Renal cortex interstitium (tissue), 11 donors: ENCODE measurements around the gene CLCF1. TPM values are rescaled to one million over a fixed set of nuclear protein-coding genes. Genes with fewer than 3 reads are reported as not detected.

ENCODE experiments used
- DNase-seq, 11 donors: peaks; one replicate each; pipeline ENCODE4 v3.0.0-alpha.2; 2013; ENCODE audit warnings: low read depth in 9 of 11, low spot score in 4 of 11; ENCODE audit errors: extremely low read depth in 1 of 11
- polyA plus RNA-seq, 3 donors: library from polyadenylated mRNA; unstranded; fragments of 120-200 nt; gene quantifications; one replicate each; pipeline ENCODE4 v1.2.1, GENCODE V29; 2013; ENCODE audit not compliant: insufficient read length in 3 of 3

Gene CLCF1
- polyA plus RNA-seq, 3 donors = 4.3 to 8.0 (median 5.9) TPM

DNA sequence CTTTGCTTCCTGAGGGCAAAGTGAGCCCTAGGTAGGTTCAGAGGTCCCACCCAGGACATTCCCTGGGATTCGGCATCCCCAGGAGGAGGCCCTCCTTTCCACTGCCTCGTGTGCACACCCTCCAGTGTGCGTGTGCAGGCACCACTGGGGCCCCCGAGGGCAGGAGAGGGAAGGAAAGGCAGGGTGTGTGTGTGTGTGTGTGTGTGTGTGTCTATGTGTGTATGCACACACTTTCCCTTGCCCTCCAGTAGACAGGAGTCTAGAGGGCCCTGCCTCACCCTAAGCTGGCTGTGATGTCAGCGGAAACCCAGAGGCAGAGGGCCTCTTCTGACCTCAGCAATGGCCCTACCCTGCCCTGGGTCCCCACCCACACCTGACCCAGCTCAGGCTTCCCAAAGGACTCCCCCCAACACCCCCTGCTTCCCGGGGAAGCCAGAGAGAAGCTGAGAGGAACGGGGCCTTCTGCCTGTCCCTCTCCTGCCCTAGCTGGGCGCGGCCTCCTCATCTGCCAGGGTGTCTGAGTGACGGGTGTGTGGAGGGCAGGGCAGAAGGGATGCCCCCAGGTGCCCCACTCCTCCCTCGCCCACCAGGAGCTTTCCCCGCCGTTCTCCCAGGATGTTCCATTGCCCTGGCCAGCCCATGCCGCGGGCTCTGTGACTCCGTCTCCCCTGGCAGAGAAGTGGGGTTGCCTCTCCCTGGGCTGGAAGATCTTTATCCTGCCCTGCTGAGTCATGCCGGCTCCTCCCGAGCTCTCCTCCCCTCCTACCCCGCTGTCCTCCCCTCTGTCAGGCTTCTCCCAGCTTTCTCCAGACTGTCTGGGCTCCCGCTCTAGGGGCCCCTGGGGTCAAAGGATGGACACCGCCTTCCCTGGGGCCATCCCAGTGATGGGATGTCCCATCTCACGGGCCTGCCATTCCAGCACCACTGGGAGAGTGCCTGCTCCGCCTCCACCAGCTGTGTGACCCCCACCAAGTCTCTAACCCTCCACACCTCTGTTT is 6.0 kb upstream of the CLCF1 start:
- no peak for DNase-seq

DNA sequence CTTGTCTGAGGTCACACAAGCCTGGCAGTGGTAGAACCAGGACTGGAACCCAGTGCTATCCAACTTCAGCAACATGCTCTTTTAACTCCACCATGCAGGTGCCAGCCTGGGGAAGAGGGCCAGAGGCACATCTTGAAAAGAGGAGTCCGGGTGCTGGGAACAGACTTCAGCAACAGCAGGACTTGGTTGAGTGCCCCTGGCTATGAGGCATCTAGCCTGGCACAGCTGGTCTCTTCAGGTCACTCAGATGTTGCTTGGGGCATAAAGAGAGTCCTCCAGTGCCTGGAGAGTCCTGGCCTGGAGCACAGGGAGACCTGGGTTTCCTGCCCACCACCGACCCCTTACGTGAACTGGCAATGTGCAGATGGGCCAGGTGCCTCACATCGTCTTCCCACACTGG is 5.1 kb upstream of the CLCF1 start:
- no peak for DNase-seq

DNA sequence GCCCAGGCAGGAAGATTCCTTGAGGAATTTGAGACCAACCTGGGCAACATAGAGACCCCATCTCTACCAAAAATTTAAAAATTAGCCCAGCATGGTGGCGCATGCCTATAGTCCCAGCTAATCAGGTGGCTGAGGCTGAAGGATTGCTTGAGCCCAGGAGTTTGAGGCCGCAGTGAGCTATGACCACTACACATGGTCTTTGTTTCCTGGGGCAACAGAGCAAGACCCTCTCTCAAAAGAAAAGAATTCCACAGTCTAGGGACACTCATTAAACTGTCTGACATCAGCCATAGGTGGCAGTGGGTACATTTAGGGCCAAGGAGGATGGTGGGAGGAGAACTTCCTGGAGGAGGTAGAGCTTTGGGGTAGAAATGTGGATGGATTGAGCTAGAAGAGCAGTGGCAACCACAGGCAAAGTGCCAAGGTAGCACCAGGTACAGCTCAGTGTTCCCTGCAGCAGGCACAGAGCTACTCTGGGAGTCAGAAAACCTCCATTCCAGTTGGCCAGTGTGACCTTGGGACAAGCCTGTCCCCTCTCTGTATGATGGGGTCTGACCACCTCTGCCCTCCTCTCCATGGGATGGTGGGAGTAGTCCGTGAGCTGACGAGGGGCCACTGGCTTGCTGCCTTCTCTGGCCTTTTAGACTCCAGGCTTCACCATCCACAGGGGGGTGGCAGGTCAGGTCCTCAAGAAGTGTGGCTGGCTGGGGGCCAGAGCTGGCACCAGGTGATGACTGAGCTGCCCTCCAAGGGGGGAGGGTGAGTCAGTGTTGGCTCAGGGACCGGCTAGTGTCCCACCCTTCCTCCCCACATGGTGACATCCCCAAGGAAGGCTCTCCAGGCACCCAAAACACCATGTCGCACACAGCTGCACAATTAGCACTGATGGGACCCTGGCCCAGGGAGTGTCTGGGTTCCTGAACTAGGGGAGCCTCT is 3.7 kb upstream of the CLCF1 start:
- DNase-seq = no peak

DNA sequence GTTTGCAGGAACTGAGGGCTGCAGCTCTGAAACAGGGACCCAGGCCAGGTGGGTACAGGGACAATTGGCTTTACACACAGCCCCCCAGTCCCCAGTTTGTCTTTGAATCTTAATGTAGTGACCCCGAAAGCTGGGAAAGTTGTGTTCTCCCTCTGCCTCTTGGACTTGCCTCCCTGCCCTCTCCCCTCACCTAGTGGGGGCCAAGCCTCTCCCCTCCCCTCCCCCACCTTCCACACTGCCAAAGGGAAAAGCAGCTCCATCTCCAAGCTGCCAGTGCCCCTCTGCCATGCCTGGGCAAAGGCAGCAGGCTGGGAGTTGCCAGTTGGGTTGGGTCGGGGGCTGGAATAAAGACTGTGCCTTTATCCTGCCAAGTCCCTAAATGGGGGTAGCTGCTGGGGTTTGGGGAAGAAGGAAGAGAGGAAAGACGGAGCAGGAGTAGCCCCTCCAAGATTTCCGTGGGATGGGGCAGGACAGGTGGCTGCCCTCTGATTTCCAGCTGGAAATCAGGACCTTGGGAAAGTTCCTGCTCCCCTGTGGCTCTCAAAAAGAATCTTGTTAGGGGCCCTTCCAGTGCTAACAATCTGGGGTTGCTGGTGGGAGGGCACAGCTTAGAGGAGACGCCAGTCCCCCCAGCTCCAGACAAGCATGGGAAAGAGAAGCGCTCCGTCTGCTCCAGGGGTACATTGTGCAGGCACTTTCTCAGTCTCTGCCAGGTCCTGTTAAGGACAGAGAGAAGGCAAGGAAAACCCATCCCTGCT is 2.8 kb upstream of the CLCF1 start:
- no peak for DNase-seq

DNA sequence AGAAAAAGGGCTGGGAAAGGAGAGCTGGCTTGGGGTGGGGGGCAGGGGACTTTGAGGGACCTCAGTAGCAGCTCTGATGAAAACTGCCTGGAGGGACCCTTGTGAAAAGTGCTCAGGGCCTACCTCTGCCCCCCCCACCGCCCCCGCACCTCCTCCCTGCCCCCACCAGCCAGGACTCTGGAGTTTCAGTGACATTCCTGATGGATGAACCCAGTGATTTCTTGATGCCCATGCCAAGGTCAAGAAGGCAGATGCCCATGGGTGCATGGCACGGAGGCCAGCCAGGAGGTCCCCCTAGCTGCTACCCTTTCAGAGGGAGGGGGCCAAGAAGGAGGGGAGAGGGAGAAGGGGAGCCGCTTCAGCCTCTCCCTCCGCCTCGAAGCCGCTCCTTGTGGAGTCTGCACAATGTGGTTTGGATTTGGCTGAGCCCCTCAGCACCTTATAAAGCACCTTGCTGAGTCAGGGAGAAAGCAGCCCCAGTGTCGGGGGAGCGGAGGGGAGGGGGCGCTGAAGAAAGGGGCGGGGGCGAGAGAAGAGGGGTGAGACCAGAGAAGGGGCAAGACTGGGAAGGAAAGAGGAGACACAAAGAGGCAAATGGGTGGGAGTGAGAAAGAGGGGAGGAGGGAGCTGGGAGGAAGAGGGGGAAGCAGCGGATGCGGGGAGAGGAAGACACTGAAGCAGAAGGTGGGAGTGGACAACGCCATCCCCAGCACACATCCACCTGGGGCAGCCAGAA is 2.1 kb upstream of the CLCF1 start:
- DNase-seq = no peak

DNA sequence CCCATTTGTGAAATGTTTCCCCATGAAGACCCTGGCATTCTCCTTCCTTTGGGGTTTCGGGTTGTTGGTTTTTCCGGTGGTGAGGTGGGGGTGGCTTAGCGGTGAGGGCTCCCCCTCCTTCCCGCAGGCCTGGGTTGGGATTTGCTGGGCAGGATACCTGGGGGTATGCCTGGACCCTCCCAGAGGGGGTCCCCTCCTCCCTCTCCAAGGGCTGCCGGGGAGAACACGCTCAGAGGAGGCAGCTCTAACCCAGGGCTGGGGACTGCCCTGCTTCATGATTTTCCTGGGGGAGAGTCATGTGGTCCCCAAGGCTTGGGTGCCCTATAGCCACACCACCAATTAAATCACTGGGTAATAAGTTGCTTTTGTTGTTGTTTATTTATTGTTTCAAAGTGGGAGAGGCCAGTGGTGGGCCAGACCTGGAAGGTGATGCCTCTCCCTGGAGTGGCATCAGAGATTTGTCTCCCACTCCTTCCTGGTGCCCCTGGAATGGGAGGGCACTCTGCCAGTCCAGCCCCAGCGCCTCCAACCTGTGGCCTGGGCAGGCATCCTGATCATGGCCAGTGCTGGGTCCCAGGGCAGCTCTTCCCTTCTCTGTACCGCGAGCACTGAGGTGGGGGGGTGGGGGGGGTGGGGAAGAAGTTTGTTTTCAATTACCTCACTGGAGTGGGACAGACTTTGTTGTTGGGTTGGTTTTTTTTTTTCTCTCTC is 1.3 kb upstream of the CLCF1 start:
- DNase-seq = no peak

DNA sequence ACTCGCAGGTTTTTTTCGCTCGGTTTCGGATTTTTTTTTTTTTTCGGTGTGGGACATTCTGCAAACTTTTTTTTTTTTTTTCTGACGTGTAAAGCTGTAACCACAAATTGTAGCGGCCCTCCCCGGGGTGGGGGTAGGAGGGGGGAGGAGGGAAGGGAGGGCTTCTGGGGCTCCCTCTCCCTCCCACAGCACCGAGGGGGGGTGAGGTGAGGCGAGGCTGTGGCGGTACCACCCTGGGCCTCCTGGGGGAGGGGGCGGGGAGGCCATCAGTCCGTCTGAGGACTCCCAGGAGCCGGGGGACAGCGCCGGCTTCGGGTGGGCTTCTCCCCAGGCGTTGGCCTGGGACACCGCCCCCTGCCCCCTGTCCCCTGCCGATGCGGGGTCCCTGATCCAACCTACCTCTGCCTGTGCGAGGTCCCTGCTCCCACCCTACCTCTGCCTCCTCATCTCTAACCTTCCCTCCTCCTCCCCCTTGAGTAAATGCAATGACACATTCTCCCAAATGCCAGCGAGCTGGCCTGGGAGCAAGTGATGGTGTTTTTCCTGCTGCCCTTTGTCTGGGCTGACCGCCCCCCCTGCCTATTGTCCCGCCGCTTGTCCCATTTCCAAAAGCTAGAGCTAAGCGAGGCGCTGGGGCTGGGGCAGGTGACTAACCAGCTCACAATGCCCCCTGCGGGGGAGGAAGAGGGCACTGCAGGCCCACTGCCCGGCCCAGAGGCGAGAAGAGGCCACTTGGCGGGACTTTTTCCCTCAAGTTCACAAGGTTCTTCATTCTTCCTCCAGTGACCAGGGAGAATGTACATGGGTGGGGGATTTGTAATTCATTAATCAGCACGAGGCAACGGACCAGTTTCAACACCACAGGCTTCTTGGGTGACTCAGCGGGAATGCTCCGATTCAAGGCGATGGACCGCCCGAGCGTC is 511 bp upstream of the CLCF1 start:
- DNase-seq = peak in 3 of 11 donors; percentile 60 to 80 (median 73)

DNA sequence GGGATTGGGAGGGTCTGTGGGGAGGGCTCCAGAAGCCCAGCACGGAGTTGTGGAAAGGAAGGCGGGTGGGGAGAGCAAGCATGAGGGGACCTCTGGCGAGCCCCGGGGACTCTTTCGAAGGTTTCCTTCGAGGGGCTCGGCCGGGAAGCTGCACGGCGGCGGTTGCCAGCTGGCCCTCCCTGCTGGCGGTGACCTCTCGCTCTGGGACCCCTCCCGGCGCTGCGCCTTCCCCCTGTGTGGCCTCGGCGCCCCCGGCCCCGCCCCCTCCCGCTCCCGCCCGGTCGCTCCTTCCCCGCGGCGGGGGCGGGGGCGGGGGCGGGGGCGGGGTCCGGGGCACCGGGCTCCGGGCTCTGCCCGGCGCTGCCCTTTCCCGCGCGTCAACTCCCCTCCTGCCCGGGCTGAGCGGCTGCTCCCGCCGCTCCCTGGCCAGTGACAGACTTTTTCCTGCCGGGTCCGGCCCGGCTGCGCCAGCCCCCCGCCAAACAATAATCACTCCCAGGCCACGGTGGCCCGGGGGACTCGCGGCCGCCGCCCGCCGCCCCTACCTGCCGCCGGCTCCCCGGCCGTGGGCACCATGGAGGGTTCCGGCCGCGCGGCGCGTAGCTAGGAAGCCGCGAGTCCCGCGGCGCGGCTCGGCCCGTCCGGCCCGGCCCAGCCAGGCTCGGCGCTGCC is 941 bp downstream of the CLCF1 start:
- DNase-seq = no peak

DNA sequence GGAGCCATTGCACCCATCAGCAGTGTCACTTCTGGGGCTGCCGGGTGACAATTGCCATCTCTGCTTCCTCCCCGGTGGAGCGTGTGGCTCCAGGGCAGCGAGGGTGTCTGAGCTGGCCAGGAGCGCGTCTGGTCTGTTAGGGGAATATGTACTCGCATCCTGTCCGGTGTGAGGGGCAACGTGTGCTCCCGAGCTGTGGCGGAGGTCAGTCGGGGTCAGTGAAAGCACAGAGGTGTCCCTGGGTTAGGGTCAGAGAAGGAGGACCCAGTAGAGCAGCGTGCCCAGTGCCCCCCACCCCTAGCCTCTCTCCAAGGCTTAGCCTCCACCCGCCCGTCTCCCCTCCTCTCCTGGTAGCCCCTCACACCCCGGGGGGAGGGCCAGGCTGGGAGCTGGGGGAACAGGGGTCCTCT is 1.5 kb downstream of the CLCF1 start:
- DNase-seq = no peak

DNA sequence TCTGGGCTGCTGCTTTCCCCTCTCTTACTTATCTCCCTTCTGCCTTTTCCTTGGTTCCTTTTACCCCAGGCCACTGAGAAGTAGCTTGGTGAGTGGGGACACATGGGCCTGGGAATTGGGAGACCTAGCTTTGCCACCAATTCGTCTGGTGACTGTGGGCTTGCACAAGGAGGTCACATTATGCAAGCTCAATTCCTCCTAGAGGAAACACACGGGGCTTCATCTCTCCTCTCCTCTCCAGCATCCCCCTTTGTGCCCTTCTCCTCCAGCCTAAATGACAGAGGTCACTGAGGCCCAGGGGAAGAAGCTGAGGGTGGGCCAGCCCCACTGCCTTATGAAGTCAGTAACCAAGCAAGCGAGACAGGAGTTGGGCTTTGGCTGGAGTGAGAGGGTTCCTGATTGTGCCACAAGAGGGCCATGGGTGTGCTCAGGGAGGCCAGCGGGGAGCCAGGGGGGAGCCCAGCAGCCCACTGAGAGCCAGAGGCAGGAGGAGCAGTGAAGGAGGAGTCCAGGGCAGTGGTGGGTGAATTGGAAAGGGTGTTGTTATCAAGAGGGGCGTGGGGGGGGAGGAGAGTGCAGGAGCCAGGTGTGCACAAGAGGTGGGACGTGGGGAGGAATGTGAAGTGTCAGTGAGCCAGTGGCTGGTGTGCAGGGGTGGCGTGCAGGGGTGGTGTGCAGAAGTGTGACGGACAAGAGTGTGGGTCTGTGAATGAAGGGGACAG is 2.0 kb downstream of the CLCF1 start:
- DNase-seq = peak in 1 of 11 donors; percentile 46

DNA sequence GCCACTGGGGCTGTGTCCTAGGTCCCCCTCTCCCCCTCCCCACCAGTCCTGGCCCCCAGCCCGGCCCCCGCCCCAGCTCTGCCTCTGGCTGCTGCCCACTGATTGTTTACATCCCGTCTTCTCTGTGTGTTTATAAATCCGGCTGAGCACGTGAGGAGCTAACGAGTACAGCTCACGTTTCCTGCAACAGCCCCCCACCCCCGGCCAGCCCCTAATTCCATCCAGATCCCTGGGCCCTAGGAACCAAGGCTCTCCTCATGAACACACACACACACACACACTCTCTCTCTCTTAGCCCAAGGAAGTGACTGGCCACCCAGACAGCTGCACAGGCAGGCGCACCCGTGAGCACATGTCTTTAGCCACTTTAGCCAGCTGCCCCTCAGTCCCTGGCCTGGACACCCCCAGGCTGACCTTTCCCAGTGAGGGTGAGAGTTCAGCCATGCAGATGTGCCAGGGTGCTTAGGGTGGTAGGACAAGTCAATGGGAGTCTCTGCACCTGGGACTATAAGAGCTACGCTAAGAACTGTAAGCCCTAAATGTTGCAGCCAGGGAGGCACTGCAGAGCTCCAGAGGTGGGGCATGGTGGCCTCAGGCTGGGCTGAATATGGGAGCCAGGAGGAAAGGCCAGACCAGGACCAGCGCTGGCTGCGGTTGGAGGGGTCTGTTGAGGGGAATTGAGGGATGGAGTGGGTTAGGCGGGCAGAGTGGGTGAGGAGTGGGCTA is 2.9 kb downstream of the CLCF1 start:
- DNase-seq = no peak

DNA sequence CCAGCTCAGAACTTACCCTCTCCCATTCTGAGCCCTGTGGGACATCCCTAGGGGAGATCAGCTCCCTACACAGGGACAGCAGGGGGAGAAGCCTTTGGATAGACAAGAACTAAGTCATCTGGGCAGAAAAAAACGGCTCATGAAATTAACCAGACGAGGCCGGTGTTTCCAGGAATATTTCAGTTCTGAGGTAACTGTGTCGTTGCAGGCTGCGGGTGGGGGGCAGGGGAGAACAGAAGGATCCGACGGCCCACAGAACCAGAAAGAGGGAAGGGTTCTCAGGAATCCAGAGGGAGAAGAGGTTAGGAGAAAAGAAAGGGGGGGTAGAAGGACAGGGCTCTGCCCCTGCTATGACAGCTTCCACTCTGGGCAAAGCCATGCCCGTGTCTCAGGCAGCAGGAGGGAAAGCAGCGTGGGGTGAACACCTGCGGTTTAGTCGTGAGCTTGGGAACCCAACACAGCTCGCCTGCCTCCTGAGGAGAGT is 3.6 kb downstream of the CLCF1 start:
- DNase-seq = no peak

DNA sequence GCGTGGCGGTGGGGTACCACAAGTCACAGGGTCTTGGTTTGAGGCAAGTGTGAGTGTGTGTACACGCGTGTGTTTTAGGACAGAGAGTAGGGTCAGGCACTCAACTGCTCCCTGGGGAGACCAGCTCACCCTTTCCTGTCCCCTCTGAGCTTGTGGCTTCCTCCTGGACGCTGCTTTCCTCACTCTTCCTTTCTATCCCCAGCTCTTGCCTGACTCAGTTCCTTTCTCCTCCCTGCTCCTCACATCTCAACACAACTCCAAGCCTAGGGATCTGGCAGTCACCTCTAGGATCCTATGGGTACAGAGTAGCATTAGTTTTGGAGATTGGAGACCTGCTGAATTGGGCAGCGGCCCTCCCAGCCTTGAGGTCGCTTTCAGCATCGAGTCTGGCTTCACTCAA is 4.1 kb downstream of the CLCF1 start:
- no peak for DNase-seq

DNA sequence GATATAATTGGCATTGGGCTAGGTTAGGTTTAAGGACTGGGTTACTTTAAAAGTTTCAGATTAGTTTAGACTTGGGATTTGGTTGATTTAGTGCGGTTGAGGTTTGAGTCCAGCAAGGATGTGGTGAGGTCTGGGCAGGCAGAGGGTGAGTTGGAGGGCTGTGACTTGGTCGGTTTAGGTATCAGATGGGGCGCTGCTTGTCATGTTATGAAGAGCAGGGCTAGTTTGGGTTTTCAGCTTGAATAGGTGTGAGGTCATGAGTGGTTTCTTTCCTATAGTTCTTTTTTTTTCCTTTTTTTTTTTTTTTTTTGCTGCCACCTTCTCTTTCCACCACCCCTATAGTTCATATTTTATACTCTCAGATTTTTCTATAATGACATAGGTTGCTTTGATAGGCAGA is 4.8 kb downstream of the CLCF1 start:
- DNase-seq = no peak

DNA sequence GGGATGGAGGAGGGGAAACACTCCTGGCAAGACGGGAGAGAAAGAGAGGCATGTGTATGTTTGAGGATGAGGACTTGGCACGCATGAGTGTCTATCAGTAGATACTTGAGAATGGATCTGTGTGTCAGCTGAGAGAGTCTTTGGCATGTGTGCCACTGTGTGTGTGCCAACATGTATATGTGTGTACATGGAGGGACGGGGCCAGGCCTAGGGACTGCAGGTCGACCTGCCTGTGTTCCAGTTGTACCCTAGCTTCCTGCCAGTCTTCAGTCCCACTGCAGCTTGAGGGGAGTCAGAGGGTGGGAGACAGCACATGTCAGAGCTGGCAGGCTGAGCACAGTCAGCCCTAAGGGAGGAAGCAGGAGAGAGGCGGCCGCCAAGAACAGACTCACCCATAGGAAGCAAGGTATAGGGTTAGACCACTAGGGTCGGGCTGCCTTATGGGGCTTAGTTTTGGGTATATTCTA is 5.6 kb downstream of the CLCF1 start:
- DNase-seq = no peak
